HL-60 (cell line): ENCODE data around the gene DKKL1.

Experiments
- DNase-seq, 2 experiments: peaks; one replicate each; pipeline ENCODE4 v3.0.0-alpha.2; 2010 to 2020; ENCODE audit warnings: low read depth in 1 of 2, low spot score in 1 of 2
- H3K27ac ChIP-seq: fragments of 250-450 bp; sonication (Bioruptor Pico); replicated peaks from 2 replicates; pipeline ENCODE4 v1.5.1; 2020; ENCODE audit warnings: mild to moderate bottlenecking, moderate library complexity
- H3K27me3 ChIP-seq: fragments of 250-450 bp; sonication (Bioruptor Pico); 2 replicates; pipeline ENCODE4 v1.5.1; 2021; ENCODE audit warnings: mild to moderate bottlenecking, moderate library complexity; ENCODE audit not compliant: insufficient read depth, poor library complexity, severe bottlenecking
- H3K4me3 ChIP-seq: replicated peaks from 2 replicates; pipeline ENCODE4 v1.5.1; 2011; ENCODE audit warnings: mild to moderate bottlenecking, control low read depth, low read length; ENCODE audit not compliant: insufficient read depth
- CTCF ChIP-seq: IDR thresholded peaks from one replicate; pipeline ENCODE4 v1.5.1; 2011; ENCODE audit warnings: low read length, control low read depth, inconsistent platforms; ENCODE audit not compliant: insufficient read depth
- GABPA ChIP-seq: IDR thresholded peaks from 2 replicates; pipeline ENCODE4 v1.6.1; 2012; ENCODE audit warnings: low read depth
- POLR2AphosphoS5 ChIP-seq: IDR thresholded peaks from 2 replicates; pipeline ENCODE4 v1.6.1; 2012; ENCODE audit warnings: low read depth
- REST ChIP-seq: IDR thresholded peaks from 2 replicates; pipeline ENCODE4 v1.6.1; 2012; ENCODE audit warnings: low read depth; ENCODE audit not compliant: insufficient replicate concordance
- SPI1 ChIP-seq: IDR thresholded peaks from 2 replicates; pipeline ENCODE4 v1.6.1; 2012; ENCODE audit warnings: low read depth, mild to moderate bottlenecking, borderline replicate concordance

Gene DKKL1

GRCh38 chr19:49403404-49404187 lies 39.9 kb downstream of the DKKL1 start:
- no peak for TF ChIP-seq SPI1
- TF ChIP-seq REST = no peak
- no peak for TF ChIP-seq GABPA
- no peak for TF ChIP-seq CTCF
- TF ChIP-seq POLR2AphosphoS5 = no peak
- no peaks in the 10 kb centered on the region for H3K27me3 ChIP-seq
- no peak for DNase-seq
- H3K27ac ChIP-seq = no peak overlapping the region
- no peak overlapping the region for H3K4me3 ChIP-seq

DNA sequence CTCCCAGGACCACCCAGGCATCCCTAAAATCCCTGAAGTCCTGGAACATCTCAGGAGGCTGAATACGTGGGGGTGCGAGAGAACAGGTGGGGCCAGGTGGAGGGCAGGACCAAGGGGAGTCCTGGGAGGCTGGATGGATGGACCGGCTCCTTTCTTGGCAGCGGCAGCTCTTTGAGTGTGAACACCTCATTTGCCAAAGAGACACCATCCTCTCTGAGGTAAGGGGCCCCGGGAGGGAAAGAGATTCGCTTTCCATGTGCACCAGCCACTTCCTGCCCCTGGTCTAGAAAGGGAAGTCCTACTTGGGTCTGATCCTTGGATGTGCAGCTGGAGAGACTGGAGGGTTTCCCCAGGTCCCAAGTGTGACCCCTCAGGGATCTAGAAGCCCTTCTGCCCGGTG lies 43.4 kb downstream of the DKKL1 start:
- Histone ChIP-seq H3K27me3 (no peaks in the 10 kb centered on the region), H3K27ac (no peak overlapping the region), H3K4me3 (no peak overlapping the region)
- no peak for DNase-seq
- TF ChIP-seq POLR2AphosphoS5 = no peak
- no peak for TF ChIP-seq SPI1
- no peak for TF ChIP-seq GABPA
- TF ChIP-seq CTCF = no peak
- no peak for TF ChIP-seq REST

- H3K4me3 ChIP-seq = no peak overlapping the region
- DNase-seq = no peak
- TF ChIP-seq CTCF (no peak), SPI1 (no peak), GABPA (no peak), REST (no peak), POLR2AphosphoS5 (no peak)
- no peak overlapping the region for H3K27ac ChIP-seq
- H3K27me3 ChIP-seq = no peaks in the 10 kb centered on the region
Measured at GRCh38 chr19:49407482-49408015, 43.9 kb downstream of the DKKL1 start.
